DOHH2 (cell line): Measurements from ENCODE around the gene MPRIP.

Experiments used
- H3F3A ChIP-seq: fragments of 200-600 bp; sonication (generic), shearing (Covaris generic); 2 replicates; pipeline ENCODE4 v1.6.0; 2016; ENCODE audit warnings: antibody characterized with exemption, mild to moderate bottlenecking; ENCODE audit not compliant: control insufficient read depth, insufficient read depth
- H3K27ac ChIP-seq: fragments of 200-600 bp; sonication (generic); 2 replicates; pipeline ENCODE4 v1.5.1; 2014; ENCODE audit warnings: low read depth, mild to moderate bottlenecking, low read length, moderate library complexity
- H3K27me3 ChIP-seq: fragments of 200-600 bp; sonication (generic); 2 replicates; pipeline ENCODE4 v1.6.1; 2014; ENCODE audit warnings: mild to moderate bottlenecking, low read length, mixed read lengths; ENCODE audit not compliant: control insufficient read depth
- H3K36me3 ChIP-seq: fragments of 200-600 bp; sonication (generic); 2 replicates; pipeline ENCODE4 v1.6.1; 2014; ENCODE audit warnings: mild to moderate bottlenecking, low read length, moderate library complexity, mixed read lengths; ENCODE audit not compliant: control insufficient read depth
- H3K4me1 ChIP-seq: fragments of 200-600 bp; sonication (generic); 2 replicates; pipeline ENCODE4 v1.6.1; 2014; ENCODE audit warnings: mild to moderate bottlenecking, low read length, mixed read lengths; ENCODE audit not compliant: control insufficient read depth
- H3K4me2 ChIP-seq: fragments of 200-600 bp; sonication (generic); 2 replicates; pipeline ENCODE4 v1.6.0; 2014; ENCODE audit warnings: mild to moderate bottlenecking, low read length, moderate library complexity
- H3K4me3 ChIP-seq: fragments of 200-600 bp; sonication (generic); 2 replicates; pipeline ENCODE4 v1.5.1; 2014; ENCODE audit warnings: mild to moderate bottlenecking, low read length, mixed read lengths
- H3K79me2 ChIP-seq: fragments of 200-600 bp; sonication (generic); 2 replicates; pipeline ENCODE4 v1.6.1; 2014; ENCODE audit warnings: mild to moderate bottlenecking, low read length, mixed read lengths; ENCODE audit not compliant: control insufficient read depth
- H3K9me2 ChIP-seq: fragments of 200-600 bp; sonication (generic); replicated peaks from 2 replicates; pipeline ENCODE4 v1.6.1; 2014; ENCODE audit warnings: mild to moderate bottlenecking, low read length, mixed read lengths; ENCODE audit not compliant: control insufficient read depth
- H3K9me3 ChIP-seq: fragments of 200-600 bp; sonication (generic); 2 replicates; pipeline ENCODE4 v1.6.1; 2014; ENCODE audit warnings: antibody characterized with exemption, low read length, mixed read lengths; ENCODE audit not compliant: control insufficient read depth, insufficient read depth
- H4K20me1 ChIP-seq: fragments of 200-600 bp; sonication (generic); 2 replicates; pipeline ENCODE4 v1.6.0; 2014; ENCODE audit warnings: low read depth, mild to moderate bottlenecking, antibody characterized with exemption, low read length, moderate library complexity; ENCODE audit not compliant: control insufficient read depth, insufficient read depth
- EZH2phosphoT487 ChIP-seq: fragments of 200-600 bp; sonication (generic); IDR thresholded peaks from 2 replicates; pipeline ENCODE4 v1.6.1; 2017; ENCODE audit warnings: borderline replicate concordance, mild to moderate bottlenecking, antibody characterized with exemption, low read length, moderate library complexity, mixed read lengths
- TF ChIP-seq, protein P1 (sequence below): fragments of 200-600 bp; sonication (generic); IDR thresholded peaks from one replicate; pipeline ENCODE4 v1.5.1; 2014; ENCODE audit warnings: antibody characterized with exemption, mild to moderate bottlenecking, low read depth, low read length; ENCODE audit not compliant: poor library complexity, severe bottlenecking

MPRIP gene

DNA sequence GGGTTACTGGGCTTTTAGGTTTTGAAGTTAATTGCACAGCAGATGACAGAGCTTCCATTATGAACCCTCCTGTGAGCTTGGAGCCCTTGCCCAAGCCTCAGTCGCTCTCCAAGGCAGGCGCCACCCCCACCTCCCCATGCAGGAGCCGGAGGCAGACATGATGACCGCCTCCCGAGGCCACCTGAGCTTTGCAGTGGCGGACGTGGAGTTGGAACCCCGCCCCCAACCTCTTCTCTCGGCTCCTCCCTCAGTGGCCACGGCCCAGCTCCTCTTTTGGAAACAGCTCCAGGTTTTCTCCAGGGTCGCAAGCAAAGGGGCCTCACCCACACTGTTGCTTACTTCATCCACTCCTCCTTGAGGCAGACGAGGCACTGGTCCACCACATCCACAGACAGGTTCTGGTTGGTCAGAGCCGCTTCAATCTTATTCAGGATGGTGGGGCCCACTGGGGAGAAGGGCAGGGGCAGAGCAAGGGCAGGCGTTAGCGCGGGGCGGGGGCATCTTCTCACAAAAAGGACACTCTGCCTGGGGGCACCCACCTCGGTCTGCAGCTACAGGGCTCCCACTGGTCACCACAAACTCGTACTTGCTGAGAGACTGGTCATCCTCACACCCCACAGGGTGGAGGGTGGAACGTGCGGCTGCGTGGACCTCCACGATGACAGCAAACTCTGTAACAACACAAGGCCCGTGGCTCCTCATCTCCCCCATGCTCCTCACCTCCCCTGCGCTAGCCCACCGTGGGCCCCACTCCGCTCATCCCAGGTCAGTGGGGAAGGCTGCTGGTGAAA lies 172.6 kb downstream of the MPRIP start:
- H3K9me3 ChIP-seq = no peaks in the 10 kb centered on the region
- TF ChIP-seq EZH2phosphoT487 = no peak
- TF ChIP-seq, protein P1, sequence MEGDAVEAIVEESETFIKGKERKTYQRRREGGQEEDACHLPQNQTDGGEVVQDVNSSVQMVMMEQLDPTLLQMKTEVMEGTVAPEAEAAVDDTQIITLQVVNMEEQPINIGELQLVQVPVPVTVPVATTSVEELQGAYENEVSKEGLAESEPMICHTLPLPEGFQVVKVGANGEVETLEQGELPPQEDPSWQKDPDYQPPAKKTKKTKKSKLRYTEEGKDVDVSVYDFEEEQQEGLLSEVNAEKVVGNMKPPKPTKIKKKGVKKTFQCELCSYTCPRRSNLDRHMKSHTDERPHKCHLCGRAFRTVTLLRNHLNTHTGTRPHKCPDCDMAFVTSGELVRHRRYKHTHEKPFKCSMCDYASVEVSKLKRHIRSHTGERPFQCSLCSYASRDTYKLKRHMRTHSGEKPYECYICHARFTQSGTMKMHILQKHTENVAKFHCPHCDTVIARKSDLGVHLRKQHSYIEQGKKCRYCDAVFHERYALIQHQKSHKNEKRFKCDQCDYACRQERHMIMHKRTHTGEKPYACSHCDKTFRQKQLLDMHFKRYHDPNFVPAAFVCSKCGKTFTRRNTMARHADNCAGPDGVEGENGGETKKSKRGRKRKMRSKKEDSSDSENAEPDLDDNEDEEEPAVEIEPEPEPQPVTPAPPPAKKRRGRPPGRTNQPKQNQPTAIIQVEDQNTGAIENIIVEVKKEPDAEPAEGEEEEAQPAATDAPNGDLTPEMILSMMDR = no peak
- no peaks in the 10 kb centered on the region for H3F3A ChIP-seq
- no peak overlapping the region for H3K27ac ChIP-seq
- no peaks in the 10 kb centered on the region for H4K20me1 ChIP-seq
- no peaks in the 10 kb centered on the region for H3K4me1 ChIP-seq
- H3K27me3 ChIP-seq = no peaks in the 10 kb centered on the region
- H3K4me3 ChIP-seq = no peak overlapping the region
- no peak overlapping the region for H3K4me2 ChIP-seq
- H3K9me2 ChIP-seq = no peaks in the 10 kb centered on the region
- no peaks in the 10 kb centered on the region for H3K79me2 ChIP-seq
- peaks cover 9% of the 10 kb centered on the region; the same call in 1 of the 2 replicates for H3K36me3 ChIP-seq

DNA sequence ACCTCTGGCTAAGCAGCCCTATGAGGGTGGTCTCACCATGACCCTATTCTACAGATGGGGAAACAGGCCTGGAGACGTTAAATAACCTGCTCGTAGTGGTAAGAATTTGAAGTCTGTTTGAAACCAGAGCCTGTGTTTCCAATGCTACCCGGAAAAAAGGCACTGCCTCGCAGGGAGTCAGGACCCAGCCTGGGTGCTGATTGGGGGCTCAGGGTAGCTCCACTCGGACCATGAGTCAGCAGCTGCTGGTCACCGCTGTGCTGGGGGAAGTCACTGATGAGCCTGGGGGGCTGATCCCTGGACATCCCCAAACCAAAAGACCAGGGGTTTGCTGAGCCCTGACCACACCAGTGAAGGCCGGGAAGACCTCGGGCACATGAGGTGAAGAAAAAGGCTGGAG lies 173.3 kb downstream of the MPRIP start:
- Histone ChIP-seq H3K4me2 (no peak overlapping the region), H3K79me2 (no peaks in the 10 kb centered on the region), H4K20me1 (no peaks in the 10 kb centered on the region), H3F3A (no peaks in the 10 kb centered on the region), H3K9me3 (no peaks in the 10 kb centered on the region), H3K4me1 (no peaks in the 10 kb centered on the region), H3K4me3 (no peak overlapping the region), H3K36me3 (peaks cover 9% of the 10 kb centered on the region; the same call in 1 of the 2 replicates), H3K9me2 (no peaks in the 10 kb centered on the region), H3K27me3 (no peaks in the 10 kb centered on the region), H3K27ac (no peak overlapping the region)
- TF ChIP-seq, protein P1 = no peak
- no peak for TF ChIP-seq EZH2phosphoT487

DNA sequence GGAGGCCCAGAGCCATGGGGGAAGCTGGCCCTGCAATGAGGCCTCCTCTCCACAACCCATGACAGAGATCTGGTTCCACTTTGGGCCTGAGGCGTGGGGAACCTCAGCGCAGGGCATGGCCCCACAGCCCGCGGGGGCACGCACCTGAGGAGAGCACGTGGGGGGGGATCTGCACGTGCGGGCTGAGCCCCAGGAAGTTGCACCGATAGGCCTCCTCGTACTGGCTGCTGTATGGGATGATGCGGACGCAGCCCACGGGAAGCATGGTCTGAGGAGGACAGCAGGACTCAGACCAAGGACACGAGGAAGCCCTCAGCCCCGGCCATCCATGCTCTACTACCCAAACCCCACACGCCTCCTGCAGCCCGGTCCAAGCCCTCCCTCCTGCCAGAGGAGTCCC lies 174.0 kb downstream of the MPRIP start:
- Histone ChIP-seq H3F3A (no peaks in the 10 kb centered on the region), H3K9me2 (no peaks in the 10 kb centered on the region), H3K36me3 (peaks cover 9% of the 10 kb centered on the region; the same call in 1 of the 2 replicates)

More for the DNA sequence above, 174.0 kb downstream of the MPRIP start:
- Histone ChIP-seq H4K20me1 (no peaks in the 10 kb centered on the region), H3K79me2 (no peaks in the 10 kb centered on the region), H3K27me3 (no peaks in the 10 kb centered on the region), H3K4me3 (no peak overlapping the region), H3K4me2 (no peak overlapping the region), H3K27ac (no peak overlapping the region), H3K4me1 (no peaks in the 10 kb centered on the region), H3K9me3 (no peaks in the 10 kb centered on the region)
- TF ChIP-seq, protein P1 = no peak
- no peak for TF ChIP-seq EZH2phosphoT487
